HG03196 (cell line): ENCODE measurements around the gene UBE2I.

Experiments used
- ATAC-seq: cut with Tn5 transposase; IDR thresholded peaks from one replicate; pipeline ENCODE4 v1.9.1; 2021; ENCODE audit not compliant: unreplicated experiment

Gene UBE2I

DNA sequence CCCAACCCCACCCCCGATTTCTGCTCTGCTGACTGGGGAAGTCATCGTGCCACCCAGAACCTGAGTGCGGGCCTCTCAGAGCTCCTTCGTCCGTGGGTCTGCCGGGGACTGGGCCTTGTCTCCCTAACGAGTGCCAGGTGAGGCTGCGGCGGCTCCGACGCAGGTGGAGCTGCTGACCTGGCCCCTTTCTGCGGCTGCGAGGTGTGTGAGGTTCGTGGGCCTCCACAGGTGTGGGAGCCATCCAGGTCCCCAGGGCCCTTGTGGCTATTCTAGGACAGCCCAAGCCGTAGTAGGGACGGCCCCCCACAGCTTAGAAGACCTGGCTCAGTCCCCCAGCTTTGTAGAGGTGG, 3.0 kb downstream of the UBE2I start:
- no peak for ATAC-seq

DNA sequence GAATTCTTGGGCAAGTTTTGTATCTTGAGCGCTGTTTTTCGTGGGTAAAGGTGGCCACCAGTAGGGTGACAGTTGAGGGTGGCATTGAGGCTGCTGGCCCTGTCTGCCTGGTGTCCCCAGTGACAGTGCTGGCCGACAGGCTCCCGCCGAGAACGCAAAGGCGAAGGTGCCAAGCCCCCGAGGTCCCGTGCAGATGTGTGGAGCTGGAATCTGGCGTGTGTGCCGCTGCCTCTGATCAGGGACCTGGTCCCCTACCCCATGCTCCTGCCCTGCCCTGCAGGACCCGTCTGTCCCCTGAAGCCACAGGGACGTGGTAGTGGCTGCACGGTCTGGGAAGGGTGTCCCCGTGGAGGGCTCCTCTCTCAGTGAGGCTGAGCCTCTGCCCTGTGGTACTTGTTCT, 3.5 kb downstream of the UBE2I start:
- ATAC-seq: no peak

- ATAC-seq: no peak
Observed at GRCh38 chr16:1313721-1314369, 4.4 kb downstream of the UBE2I start.

- ATAC-seq: no peak
Observed at GRCh38 chr16:1314399-1315068, 5.1 kb downstream of the UBE2I start.

- ATAC-seq: no peak
Observed at GRCh38 chr16:1315081-1316032, 5.9 kb downstream of the UBE2I start.

- no peak for ATAC-seq
Observed at GRCh38 chr16:1316033-1316405, 6.6 kb downstream of the UBE2I start.

DNA sequence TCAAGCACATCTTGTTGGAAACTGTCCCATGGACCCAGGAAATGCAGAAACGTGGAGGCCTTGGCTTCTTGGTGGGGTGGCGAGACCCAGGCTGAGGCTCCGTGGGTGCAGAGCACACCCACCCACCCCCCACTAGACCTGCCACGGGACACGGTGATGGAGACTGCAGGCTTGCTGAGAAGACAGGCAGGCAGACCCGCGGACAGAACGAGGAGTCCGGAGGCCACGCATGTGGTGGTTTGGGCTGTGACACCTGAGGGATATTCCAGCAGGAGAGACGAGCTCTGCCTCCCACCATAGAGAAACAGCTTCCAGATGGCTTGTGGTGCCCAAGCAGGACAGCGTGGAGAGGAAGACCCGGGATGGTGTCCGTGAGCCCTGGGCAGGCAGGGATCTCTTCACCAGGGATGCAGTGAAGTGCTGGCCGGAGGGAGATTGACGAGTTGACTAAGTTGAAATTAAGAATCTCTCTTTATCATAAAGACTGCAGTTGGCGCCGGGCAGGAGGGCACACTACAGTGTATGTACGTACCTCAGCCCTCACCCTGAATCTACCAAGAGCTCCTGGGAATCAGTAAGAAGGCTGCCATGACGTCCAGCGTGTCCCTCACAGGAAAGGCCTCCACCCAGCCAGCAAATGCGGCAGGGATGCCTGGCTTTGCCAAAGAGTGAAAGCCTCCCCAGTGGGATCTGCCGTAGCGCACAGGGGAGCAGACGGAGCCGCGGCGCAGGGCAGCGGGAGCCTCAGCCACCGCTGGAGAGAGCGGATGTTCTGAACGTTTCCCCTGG, 8.2 kb downstream of the UBE2I start:
- ATAC-seq: no peak

DNA sequence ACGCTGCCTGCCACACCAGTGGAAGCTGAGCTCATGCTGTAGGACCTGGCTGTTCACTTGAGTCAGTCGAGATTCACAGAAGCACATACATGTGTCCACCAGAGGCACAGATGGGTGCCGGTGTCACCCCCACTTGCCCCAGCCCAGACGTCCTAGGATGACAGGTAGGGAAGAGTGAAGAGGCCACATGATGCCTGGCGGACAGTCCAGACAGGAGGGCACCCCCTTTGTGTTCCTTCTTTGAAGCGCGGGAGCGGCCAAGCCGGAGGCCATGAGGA, 8.8 kb downstream of the UBE2I start:
- ATAC-seq: no peak

DNA sequence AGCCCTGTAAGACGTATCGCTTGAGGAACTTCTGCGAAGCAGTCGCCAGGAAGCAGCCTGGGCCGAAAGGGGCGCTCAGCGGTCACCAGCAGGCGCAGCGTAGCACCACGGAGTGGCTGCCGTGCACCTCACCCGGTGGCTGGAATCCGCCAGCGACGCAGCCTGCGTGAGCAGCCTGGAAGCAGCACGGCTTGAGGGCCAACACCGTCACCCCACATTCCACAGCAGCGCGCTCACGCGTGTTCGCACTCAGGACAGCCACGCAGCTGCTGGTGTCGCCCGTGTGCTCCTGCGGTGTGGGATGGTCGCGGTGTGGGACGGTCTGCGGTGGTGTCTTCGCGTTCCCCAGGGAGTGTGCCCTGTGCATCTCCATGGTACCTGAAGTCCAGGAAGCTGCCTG, 9.6 kb downstream of the UBE2I start:
- ATAC-seq: no peak

GRCh38 chr16:1320097-1320496, 10.7 kb downstream of the UBE2I start:
- no peak for ATAC-seq

GRCh38 chr16:1320658-1321240, 11.3 kb downstream of the UBE2I start:
- no peak for ATAC-seq

- no peak for ATAC-seq
Observed at GRCh38 chr16:1322407-1322806, 13.0 kb downstream of the UBE2I start.

DNA sequence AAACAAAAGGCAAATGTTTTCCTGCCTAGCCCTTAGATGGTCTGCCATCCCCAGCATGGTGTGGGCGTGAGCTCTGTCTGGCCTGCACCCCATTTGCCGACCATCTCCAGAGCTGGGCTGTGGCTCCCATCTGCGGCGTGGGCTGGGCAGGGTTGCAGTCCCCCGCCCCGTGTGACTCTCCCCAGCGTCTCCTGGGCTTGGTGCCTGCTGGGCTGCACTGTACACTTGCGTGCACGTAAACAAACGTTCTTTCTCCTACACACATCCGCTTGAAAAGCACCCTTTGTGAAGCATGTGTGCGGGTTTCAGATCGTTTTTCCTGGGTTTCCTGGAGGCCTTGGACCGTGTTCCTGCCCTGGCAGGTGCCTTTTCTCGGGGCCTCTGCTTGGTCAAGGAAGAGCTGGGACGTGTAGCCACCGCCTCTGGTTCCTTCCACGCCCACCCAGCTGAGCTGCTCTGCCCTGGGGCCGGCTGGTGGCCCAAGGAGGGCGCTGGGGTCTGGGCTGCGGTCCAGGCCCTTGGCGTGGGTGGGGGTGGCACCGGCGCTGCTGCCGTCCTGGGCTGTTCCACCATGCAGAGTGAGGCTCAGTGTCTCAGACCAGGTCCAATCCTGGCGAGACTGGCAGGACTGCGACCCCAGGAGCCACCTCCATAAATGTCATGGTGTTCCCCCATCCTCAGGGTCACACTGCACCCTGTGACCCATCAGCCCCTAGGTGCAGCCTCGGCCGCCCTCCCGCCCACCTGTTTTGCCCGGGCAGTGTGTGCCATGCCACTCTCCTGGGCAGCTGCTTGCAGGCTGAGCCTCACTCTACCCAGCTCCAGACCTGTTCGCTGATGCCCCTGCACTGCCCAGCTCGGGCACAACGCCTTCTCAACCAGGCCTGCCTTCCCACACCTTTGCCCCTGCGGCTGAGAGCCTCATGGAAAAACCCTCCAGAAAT, 14.1 kb downstream of the UBE2I start:
- ATAC-seq: no peak

DNA sequence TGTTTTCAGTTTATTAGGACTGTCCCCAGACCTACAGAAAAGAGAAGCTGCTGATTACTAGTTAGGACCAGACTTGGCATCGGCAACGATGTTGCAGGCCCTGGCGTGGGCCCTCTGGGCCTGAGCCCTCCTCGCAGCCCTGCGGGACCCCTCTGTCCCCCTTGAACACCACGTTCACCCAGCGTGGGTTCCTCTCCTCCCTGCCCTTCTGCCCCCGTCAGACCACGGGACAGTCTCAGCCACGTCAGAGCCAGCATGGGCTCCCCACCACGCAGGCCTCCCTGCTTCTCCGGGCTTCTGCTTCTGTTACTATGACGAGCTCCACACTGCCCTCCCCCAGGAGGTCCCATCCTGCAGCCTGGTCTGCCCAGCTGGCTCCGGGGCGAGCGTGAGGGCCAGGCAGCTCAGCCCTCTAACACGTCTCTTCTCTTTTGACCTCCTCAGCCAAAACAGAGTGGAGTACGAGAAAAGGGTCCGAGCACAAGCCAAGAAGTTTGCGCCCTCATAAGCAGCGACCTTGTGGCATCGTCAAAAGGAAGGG, 14.9 kb downstream of the UBE2I start:
- ATAC-seq: no peak

DNA sequence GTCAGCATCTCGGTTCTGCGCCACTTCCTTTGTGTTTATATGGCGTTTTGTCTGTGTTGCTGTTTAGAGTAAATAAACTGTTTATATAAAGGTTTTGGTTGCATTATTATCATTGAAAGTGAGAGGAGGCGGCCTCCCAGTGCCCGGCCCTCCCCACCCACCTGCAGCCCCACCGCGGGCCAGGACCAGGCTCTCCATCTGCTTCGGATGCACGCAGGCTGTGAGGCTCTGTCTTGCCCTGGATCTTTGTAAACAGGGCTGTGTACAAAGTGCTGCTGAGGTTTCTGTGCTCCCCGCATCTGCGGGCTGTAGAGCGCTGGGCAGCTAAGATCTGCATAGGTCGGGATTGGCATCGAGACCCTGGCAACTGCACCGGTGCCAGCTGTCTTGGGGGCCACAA, 15.8 kb downstream of the UBE2I start:
- no peak for ATAC-seq

DNA sequence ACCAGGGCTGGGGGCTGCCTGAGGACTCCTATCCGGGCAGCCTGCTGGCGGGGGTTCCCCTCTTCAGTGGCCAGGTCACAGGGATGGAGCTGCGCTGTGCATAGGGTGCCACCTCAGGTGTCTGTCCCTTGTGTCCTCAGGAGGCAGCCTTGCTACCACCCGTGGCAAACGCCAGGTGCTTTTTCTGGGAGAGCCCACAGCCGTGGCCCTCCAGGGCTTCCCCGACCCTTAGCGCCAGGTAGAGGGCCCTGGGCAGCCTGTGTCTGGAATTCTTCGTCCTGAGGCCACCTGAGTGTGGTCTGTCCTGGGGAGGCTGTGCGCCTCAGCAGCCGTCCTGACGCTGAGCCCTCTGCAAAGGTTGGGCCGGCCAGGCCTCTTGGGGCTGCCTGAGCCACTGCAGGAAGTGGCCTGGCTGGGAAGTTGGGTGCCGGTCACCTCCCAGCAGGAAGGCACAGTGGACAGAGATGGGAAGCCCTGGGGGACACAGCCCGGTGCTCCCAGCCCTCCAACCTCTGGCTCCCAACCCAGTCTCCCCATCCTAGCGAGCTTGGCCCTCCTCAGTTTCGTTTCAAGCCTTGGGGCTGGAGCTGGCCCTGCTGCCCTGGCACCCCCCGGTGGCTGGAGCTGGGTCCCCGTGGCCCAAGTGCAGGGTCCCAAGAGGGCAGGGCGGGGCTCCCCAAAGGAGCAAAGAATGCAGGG, 16.4 kb downstream of the UBE2I start:
- ATAC-seq: no peak

DNA sequence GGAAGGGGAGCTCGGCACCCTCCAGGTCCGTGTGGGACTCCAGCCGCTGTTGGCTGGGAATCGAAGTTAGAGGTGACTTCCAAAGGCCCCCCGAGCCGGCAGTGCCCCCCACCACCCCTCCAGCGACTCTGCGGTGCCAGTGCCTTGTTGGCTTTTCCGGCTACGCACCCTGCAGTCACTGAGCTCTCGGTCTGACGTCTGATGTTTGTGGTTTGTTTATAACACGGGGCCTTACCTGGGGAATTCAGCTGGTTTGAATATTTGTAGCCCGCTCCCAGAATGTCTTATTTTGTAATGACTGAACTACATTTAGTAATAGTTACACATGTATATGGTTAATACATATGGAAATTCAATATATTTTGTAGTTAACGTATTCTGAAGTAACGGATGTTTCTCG, 17.0 kb downstream of the UBE2I start:
- ATAC-seq: no peak

GRCh38 chr16:1326946-1327618, 17.6 kb downstream of the UBE2I start:
- no peak for ATAC-seq

DNA sequence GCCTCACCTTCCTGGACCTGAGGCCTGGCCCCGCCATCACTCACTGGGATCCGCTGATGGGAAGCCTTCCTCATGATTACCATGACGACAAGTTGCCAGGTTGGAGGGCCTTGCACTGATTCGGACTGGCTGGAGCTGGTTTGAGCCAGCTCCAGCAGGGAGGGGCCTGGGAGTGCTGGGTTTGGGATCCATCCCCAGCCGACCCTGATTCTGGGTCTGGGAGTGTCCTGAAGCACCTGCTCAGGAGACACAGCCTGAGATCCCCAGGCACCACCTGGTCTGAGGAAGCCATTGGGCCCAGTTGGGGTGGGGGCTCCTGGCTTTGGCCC, 18.1 kb downstream of the UBE2I start:
- ATAC-seq: no peak
